A549 (cell line): ENCODE results near the gene CD79A. TPM values are rescaled to one million over a fixed set of nuclear protein-coding genes. Genes with fewer than 3 reads are reported as not detected.

Source experiments
- ATAC-seq, 2 experiments: fragments of 200-7000 bp in 1 of 2; fragments of >200 bp in 1 of 2; cut with Nextera tagmentation in 1 of 2; cut with Tn5 transposase in 1 of 2; 3 replicates each; pipeline versions ENCODE4 v1.8.0 to v1.9.1; 2018 to 2020; ENCODE audit warnings: mild to moderate bottlenecking in 1 of 2, moderate library complexity in 1 of 2
- CTCF ChIA-PET: fragments of 300-600 bp; sonication (Branson Sonifier 250); formaldehyde crosslinking; extraction: SDS; loops from one replicate; lab custom pipeline; 2021; ENCODE audit warnings: antibody characterized with exemption, inconsistent platforms; lab: Yijun Ruan, JAX
- POLR2A ChIA-PET: fragments of 350-600 bp; formaldehyde crosslinking; extraction: SDS; loops from one replicate; lab custom pipeline; 2021; ENCODE audit warnings: antibody characterized with exemption, inconsistent platforms; lab: Yijun Ruan, JAX
- DNase-seq, 2 experiments: peaks; one replicate each; pipeline versions ENCODE4 v3.0.0 to v3.0.0-alpha.2; 2011 to 2016; ENCODE audit warnings: low read depth in 1 of 2, low spot score in 1 of 2
- FAIRE-seq: peaks from 2 replicates; lab custom pipeline; 2011; peaks lifted over from hg19 to GRCh38; lab: Jason Lieb, UNC
- H3K27ac ChIP-seq, 2 experiments: fragments of >200 bp; sonication (Bioruptor Twin); formaldehyde crosslinking; 3 replicates each; pipeline ENCODE4 v1.5.1; 2016 to 2017
- H3K4me1 ChIP-seq: fragments of >200 bp; sonication (Bioruptor Twin); formaldehyde crosslinking; 3 replicates; pipeline ENCODE4 v1.6.1; 2016
- H3K4me2 ChIP-seq: fragments of >200 bp; sonication (Bioruptor Twin); formaldehyde crosslinking; 3 replicates; pipeline ENCODE4 v1.6.1; 2016
- H3K4me3 ChIP-seq: fragments of >200 bp; sonication (Bioruptor Twin); formaldehyde crosslinking; 3 replicates; pipeline ENCODE4 v1.5.1; 2016
- H3K9me3 ChIP-seq: fragments of >200 bp; sonication (Bioruptor Twin); formaldehyde crosslinking; 3 replicates; pipeline ENCODE4 v1.6.1; 2016
- CBX8 ChIP-seq: fragments of 200-600 bp; sonication (generic); IDR thresholded peaks from 2 replicates; pipeline ENCODE4 v1.6.1; 2016
- CHD2 ChIP-seq: fragments of 150-350 bp; IDR thresholded peaks from 2 replicates; pipeline ENCODE4 v1.6.1; 2014; ENCODE audit warnings: low read length; ENCODE audit not compliant: partially characterized antibody
- CHD4 ChIP-seq: fragments of 200-600 bp; sonication (generic); IDR thresholded peaks from 2 replicates; pipeline ENCODE4 v1.6.1; 2016; ENCODE audit warnings: antibody characterized with exemption, mild to moderate bottlenecking, borderline replicate concordance
- EHF ChIP-seq: fragments of 250-450 bp; sonication (Bioruptor Pico); IDR thresholded peaks from 2 replicates; pipeline ENCODE4 v1.5.0; 2020; ENCODE audit warnings: mild to moderate bottlenecking
- EHMT2 ChIP-seq: fragments of 200-600 bp; sonication (generic); IDR thresholded peaks from 2 replicates; pipeline ENCODE4 v1.6.1; 2016; ENCODE audit warnings: antibody characterized with exemption, low read depth, mild to moderate bottlenecking, moderate library complexity
- ELK1 ChIP-seq: fragments of 150-350 bp; IDR thresholded peaks from 2 replicates; pipeline ENCODE4 v1.6.1; 2014; ENCODE audit warnings: low read depth, mild to moderate bottlenecking, low read length
- EP300 ChIP-seq, 2 experiments: fragments of >200 bp; sonication (Bioruptor Twin); formaldehyde crosslinking; IDR thresholded peaks; 2 replicates in 1 of 2; 3 replicates in 1 of 2; pipeline ENCODE4 v1.6.1; 2016 to 2017
- ESRRA ChIP-seq: fragments of 150-350 bp; IDR thresholded peaks from 2 replicates; pipeline ENCODE4 v1.6.1; 2014; ENCODE audit warnings: mild to moderate bottlenecking, low read length, borderline replicate concordance
- FOSB ChIP-seq: fragments of 250-450 bp; sonication (Bioruptor Pico); IDR thresholded peaks from 2 replicates; pipeline ENCODE4 v1.5.0; 2020; ENCODE audit warnings: mild to moderate bottlenecking, moderate library complexity
- FOXS1 ChIP-seq: fragments of 250-450 bp; sonication (Bioruptor Pico); IDR thresholded peaks from 2 replicates; pipeline ENCODE4 v1.5.0; 2020; ENCODE audit warnings: mild to moderate bottlenecking, moderate library complexity
- HDAC2 ChIP-seq: fragments of 200-600 bp; sonication (generic); IDR thresholded peaks from 2 replicates; pipeline ENCODE4 v1.6.1; 2016
- HEYL ChIP-seq: fragments of 250-450 bp; sonication (Bioruptor Pico); IDR thresholded peaks from 2 replicates; pipeline ENCODE4 v1.8.0; 2021; ENCODE audit warnings: mild to moderate bottlenecking, moderate library complexity
- HOXA7 ChIP-seq: fragments of 250-450 bp; sonication (Bioruptor Pico); IDR thresholded peaks from 2 replicates; pipeline ENCODE4 v1.5.0; 2020; ENCODE audit warnings: mild to moderate bottlenecking, moderate library complexity
- HOXB13 ChIP-seq: fragments of 250-450 bp; sonication (Bioruptor Pico); IDR thresholded peaks from 2 replicates; pipeline ENCODE4 v1.5.0; 2020; ENCODE audit warnings: low read depth, mild to moderate bottlenecking, moderate library complexity
- JUN ChIP-seq, 2 experiments: fragments of >200 bp; sonication (Bioruptor Twin); formaldehyde crosslinking; IDR thresholded peaks; 2 replicates in 1 of 2; 3 replicates in 1 of 2; pipeline ENCODE4 v1.6.1; 2016 to 2017
- KDM5A ChIP-seq: fragments of 200-600 bp; sonication (generic); IDR thresholded peaks from 2 replicates; pipeline ENCODE4 v1.6.1; 2016; ENCODE audit warnings: antibody characterized with exemption, mild to moderate bottlenecking
- MAFK ChIP-seq: fragments of 450-650 bp; IDR thresholded peaks from 2 replicates; pipeline ENCODE4 v1.6.1; 2014; ENCODE audit not compliant: partially characterized antibody
- NFE2L2 ChIP-seq: fragments of 150-350 bp; conservative IDR thresholded peaks from 2 replicates; pipeline ENCODE4 v1.6.1; 2014; ENCODE audit warnings: low read length
- NPAS2 ChIP-seq: fragments of 250-450 bp; sonication (Bioruptor Pico); IDR thresholded peaks from 2 replicates; pipeline ENCODE4 v1.8.0; 2022; ENCODE audit warnings: mild to moderate bottlenecking, moderate library complexity, borderline replicate concordance
- POLR2A ChIP-seq: IDR thresholded peaks from 2 replicates; pipeline ENCODE4 v1.6.1; 2012; ENCODE audit warnings: mild to moderate bottlenecking, low read length
- REST ChIP-seq: fragments of 200-600 bp; sonication (generic); IDR thresholded peaks from 2 replicates; pipeline ENCODE4 v1.6.1; 2016; ENCODE audit warnings: antibody characterized with exemption, mild to moderate bottlenecking, moderate library complexity
- RFX5 ChIP-seq: fragments of 450-650 bp; IDR thresholded peaks from 2 replicates; pipeline ENCODE4 v1.7.1; 2014; ENCODE audit warnings: antibody characterized with exemption, mild to moderate bottlenecking, moderate library complexity
- SREBF2 ChIP-seq: fragments of 450-650 bp; IDR thresholded peaks from 2 replicates; pipeline ENCODE4 v1.6.1; 2014; ENCODE audit warnings: mild to moderate bottlenecking, moderate library complexity
- TFCP2L1 ChIP-seq: fragments of 250-450 bp; sonication (Bioruptor Pico); IDR thresholded peaks from 2 replicates; pipeline ENCODE4 v1.5.0; 2021; ENCODE audit warnings: mild to moderate bottlenecking
- TP53 ChIP-seq: fragments of 250-450 bp; sonication (Bioruptor Pico); IDR thresholded peaks from 2 replicates; pipeline ENCODE4 v1.5.0; 2021; ENCODE audit warnings: mild to moderate bottlenecking, moderate library complexity
- ZSCAN20 ChIP-seq: fragments of 250-450 bp; sonication (Bioruptor Pico); IDR thresholded peaks from 2 replicates; pipeline ENCODE4 v1.8.0; 2022; ENCODE audit warnings: mild to moderate bottlenecking, moderate library complexity
- WGBS: methylation state at CpG from one replicate; pipeline ENCODE4 v1.1.6; 2017; ENCODE audit errors: missing lambda C conversion rate; 5-methylcytosine and 5-hydroxymethylcytosine counted together
- polyA plus RNA-seq, 4 experiments: library from polyadenylated mRNA; depleted of rRNA in 3 of 4; stranded (reverse); fragments of >200 nt; fragmentation: RNase III in 1 of 4; extraction: RNeasy Plus Mini Kit Qiagen cat#74134 plus additional on column Dnase treatment in 1 of 4; gene quantifications; 2 replicates in 3 of 4; 3 replicates in 1 of 4; pipeline ENCODE4 v1.2.3, GENCODE V29; 2011 to 2017

CD79A gene
- polyA plus RNA-seq, 2 of the 4 experiments (the other 2 are of a cell fraction), result 0.52 to 0.54 TPM

GRCh38 chr19:41917676-41918075, 40.6 kb downstream of the CD79A start:
- no peak for FAIRE-seq
- H3K4me2 ChIP-seq, result no peak overlapping the region
- CTCF ChIA-PET, result interaction anchor here (0.5 kb wide), 1 partner anchor 19 kb away, joined by 3 read pairs; no protein-coding TSS in a partner anchor
- TF ChIP-seq ESRRA, result no peak
- no peak for TF ChIP-seq ELK1
- TF ChIP-seq EHMT2, result no peak
- TF ChIP-seq CBX8, result no peak
- TF ChIP-seq EHF (CRISPR knock-in tag), result no peak
- no peak for TF ChIP-seq HDAC2
- TF ChIP-seq, all 56 proteins: peak for 0
- WGBS, result 66% methylated on average over 12 of the region's 12 CpGs
- peaks cover 17% of the 10 kb centered on the region for H3K4me1 ChIP-seq
- no peak for ATAC-seq
- H3K4me3 ChIP-seq, result no peak overlapping the region
- POLR2A ChIA-PET, result no interaction called here
- DNase-seq, result no peak
- no peaks in the 10 kb centered on the region for H3K9me3 ChIP-seq
- no peak overlapping the region for H3K27ac ChIP-seq

- H3K4me2 ChIP-seq, result no peak overlapping the region
- H3K4me3 ChIP-seq, result no peak overlapping the region
- no peak overlapping the region for H3K27ac ChIP-seq
- POLR2A ChIA-PET, result no interaction called here
- DNase-seq, result no peak
- TF ChIP-seq CBX8 (no peak), HEYL (CRISPR knock-in tag) (no peak), HDAC2 (no peak), TFCP2L1 (no peak), POLR2A (no peak), FOXS1 (CRISPR knock-in tag) (no peak)
- no peak for ATAC-seq
- H3K4me1 ChIP-seq, result peaks cover 15% of the 10 kb centered on the region
- WGBS, result 71% methylated on average over 6 of the region's 6 CpGs
- no peak for FAIRE-seq
- CTCF ChIA-PET, result no interaction called here
- H3K9me3 ChIP-seq, result no peaks in the 10 kb centered on the region
Observed at GRCh38 chr19:41918095-41918494, 41.0 kb downstream of the CD79A start.

- no peak overlapping the region for H3K4me3 ChIP-seq
- ATAC-seq, result no peak
- peak; percentile 100 for FAIRE-seq
- no peaks in the 10 kb centered on the region for H3K9me3 ChIP-seq
- H3K4me2 ChIP-seq, result no peak overlapping the region
- DNase-seq, result no peak
- 77% methylated on average over 5 of the region's 5 CpGs for WGBS
- ChIA-PET POLR2A (no interaction called here), CTCF (interaction anchor here (0.5 to 1.6 kb wide), 8 partner anchors 10 to 1593 kb away, joined by 3 to 10 read pairs (median 4); partner anchors contain the start of genes ERFL and RABAC1)
- peaks cover 9% of the 10 kb centered on the region for H3K4me1 ChIP-seq
- TF ChIP-seq POLR2A (peak; percentile 17; the same call in 1 of the 2 replicates), NFE2L2 (no peak), CHD2 (no peak), TFCP2L1 (no peak), KDM5A (no peak), HOXB13 (no peak), FOSB (CRISPR knock-in tag) (no peak)
- no peak overlapping the region for H3K27ac ChIP-seq
Observed at GRCh38 chr19:41918653-41919244, 41.7 kb downstream of the CD79A start.

GRCh38 chr19:41919948-41920712, 43.1 kb downstream of the CD79A start:
- Histone ChIP-seq H3K27ac (no peak overlapping the region), H3K9me3 (no peaks in the 10 kb centered on the region), H3K4me2 (no peak overlapping the region), H3K4me3 (no peak overlapping the region), H3K4me1 (peaks cover 5% of the 10 kb centered on the region)
- POLR2A ChIA-PET, result no interaction called here
- TF ChIP-seq EHF (CRISPR knock-in tag), result no peak
- TF ChIP-seq HOXB13, result no peak
- TF ChIP-seq CHD4, result no peak
- TF ChIP-seq TP53 (CRISPR knock-in tag), result no peak
- TF ChIP-seq REST, result no peak
- no peak for TF ChIP-seq JUN (IDR thresholded peaks at IDR 0.05)
- TF ChIP-seq MAFK, result no peak
- no peak for TF ChIP-seq EP300 (IDR thresholded peaks at IDR 0.05)
- TF ChIP-seq HOXA7, result no peak
- no peak for TF ChIP-seq SREBF2
- TF ChIP-seq ZSCAN20 (CRISPR knock-in tag), result no peak
- TF ChIP-seq CHD2, result no peak
- TF ChIP-seq RFX5, result no peak
- no peak for TF ChIP-seq NPAS2
- CTCF ChIA-PET, result interaction anchor here (0.6 to 1.8 kb wide), 8 partner anchors 8 to 268 kb away, joined by 3 to 10 read pairs (median 4); partner anchors contain the start of genes ERFL and RABAC1
- ATAC-seq (no peak), DNase-seq (no peak), FAIRE-seq (peak; percentile 96)
- 91% methylated on average over 33 of the region's 33 CpGs for WGBS
